ENCODE measurements around the gene LEMD1.

GRCh38 chr1:205387845-205388244 lies 34.0 kb downstream of the LEMD1 start:
- TF ChIP-seq EZH2 (IDR thresholded peaks at IDR 0.05; ENCODE audit: borderline replicate concordance, insufficient read depth, low read length, poor library complexity, severe bottlenecking) (no peak), SMC3 (conservative IDR thresholded peaks at IDR 0.05; ENCODE audit: poor library complexity) (no peak), CTCF (IDR thresholded peaks at IDR 0.05; ENCODE audit: poor library complexity, severe bottlenecking) (no peak), REST (IDR thresholded peaks at IDR 0.05; ENCODE audit: borderline replicate concordance) (no peak)
